ENCODE results near the gene SLC39A10. TPM values are rescaled to one million over a fixed set of nuclear protein-coding genes. Genes with fewer than 3 reads are reported as not detected.
"Not testable (repeated sequence)": the region's sequence is repeated elsewhere in the genome, so short reads cannot be mapped to it uniquely, and the experiment has no call there.

The SLC39A10 gene
- total RNA-seq, 2 experiments from 2014 or later, result 25.6 to 25.8 TPM

GRCh38 chr2:195638750-195639149 lies 18.3 kb upstream of the SLC39A10 start:
- peaks cover 1% of the 10 kb centered on the region for H3K4me1 Mint-ChIP-seq (ENCODE audit: low read depth)
- TF ChIP-seq, protein P1, sequence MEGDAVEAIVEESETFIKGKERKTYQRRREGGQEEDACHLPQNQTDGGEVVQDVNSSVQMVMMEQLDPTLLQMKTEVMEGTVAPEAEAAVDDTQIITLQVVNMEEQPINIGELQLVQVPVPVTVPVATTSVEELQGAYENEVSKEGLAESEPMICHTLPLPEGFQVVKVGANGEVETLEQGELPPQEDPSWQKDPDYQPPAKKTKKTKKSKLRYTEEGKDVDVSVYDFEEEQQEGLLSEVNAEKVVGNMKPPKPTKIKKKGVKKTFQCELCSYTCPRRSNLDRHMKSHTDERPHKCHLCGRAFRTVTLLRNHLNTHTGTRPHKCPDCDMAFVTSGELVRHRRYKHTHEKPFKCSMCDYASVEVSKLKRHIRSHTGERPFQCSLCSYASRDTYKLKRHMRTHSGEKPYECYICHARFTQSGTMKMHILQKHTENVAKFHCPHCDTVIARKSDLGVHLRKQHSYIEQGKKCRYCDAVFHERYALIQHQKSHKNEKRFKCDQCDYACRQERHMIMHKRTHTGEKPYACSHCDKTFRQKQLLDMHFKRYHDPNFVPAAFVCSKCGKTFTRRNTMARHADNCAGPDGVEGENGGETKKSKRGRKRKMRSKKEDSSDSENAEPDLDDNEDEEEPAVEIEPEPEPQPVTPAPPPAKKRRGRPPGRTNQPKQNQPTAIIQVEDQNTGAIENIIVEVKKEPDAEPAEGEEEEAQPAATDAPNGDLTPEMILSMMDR (IDR thresholded peaks at IDR 0.05), result no peak
- H3K9me3 Mint-ChIP-seq, result no peaks in the 10 kb centered on the region
- no peaks in the 10 kb centered on the region for H3K27me3 Mint-ChIP-seq
- CTCF ChIA-PET, result interaction anchor here (1.6 kb wide), 1 partner anchor 140 kb away, joined by 3 read pairs; no protein-coding TSS in a partner anchor
- H3K4me3 Mint-ChIP-seq, result no peak overlapping the region
- POLR2A ChIA-PET, result no interaction called here
- no peak for ATAC-seq
- DNase-seq, result no peak
- no peak overlapping the region for H3K27ac Mint-ChIP-seq
- H3K36me3 Mint-ChIP-seq (ENCODE audit: low read depth), result no peaks in the 10 kb centered on the region
- intact Hi-C loops (cut with micrococcal nuclease), result no loop called here

GRCh38 chr2:195639238-195639858 lies 17.7 kb upstream of the SLC39A10 start:
- Mint-ChIP-seq H3K4me3 (no peak overlapping the region), H3K27ac (no peak overlapping the region), H3K9me3 (no peaks in the 10 kb centered on the region), H3K4me1 (ENCODE audit: low read depth) (peaks cover under 1% of the 10 kb centered on the region), H3K27me3 (no peaks in the 10 kb centered on the region), H3K36me3 (ENCODE audit: low read depth) (no peaks in the 10 kb centered on the region)
- ChIA-PET CTCF (interaction anchor here (1.6 kb wide), 1 partner anchor 141 kb away, joined by 3 read pairs; no protein-coding TSS in a partner anchor), POLR2A (no interaction called here)
- TF ChIP-seq, protein P1 (IDR thresholded peaks at IDR 0.05), result no peak
- ATAC-seq (no peak), DNase-seq (no peak)
- intact Hi-C loops (cut with micrococcal nuclease), result no loop called here

DNA sequence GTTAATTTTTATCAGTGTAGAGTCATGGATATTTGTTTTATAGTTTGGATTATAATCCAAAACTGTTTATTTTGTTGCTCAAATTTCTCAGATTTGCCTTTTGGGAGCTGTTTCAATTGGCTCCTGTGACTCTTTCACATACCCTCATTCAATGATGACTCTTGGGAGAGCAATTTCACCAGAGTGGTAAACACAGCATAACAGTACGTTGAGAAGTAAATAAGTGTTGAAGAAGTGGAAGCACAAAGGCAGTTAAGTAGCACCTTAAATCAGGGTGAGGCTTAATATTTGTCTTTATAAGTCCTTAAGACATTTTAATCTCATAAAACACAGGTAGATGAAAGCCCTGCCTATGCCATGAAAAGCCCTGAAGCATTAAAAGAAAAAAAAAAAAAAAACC lies 17.1 kb upstream of the SLC39A10 start:
- no peak overlapping the region for H3K27ac Mint-ChIP-seq
- no peak overlapping the region for H3K4me3 Mint-ChIP-seq
- ChIA-PET CTCF (interaction anchor here (1.6 kb wide), 1 partner anchor 141 kb away, joined by 3 read pairs; no protein-coding TSS in a partner anchor), POLR2A (no interaction called here)
- intact Hi-C loops (cut with micrococcal nuclease), result no loop called here
- H3K4me1 Mint-ChIP-seq (ENCODE audit: low read depth), result no peaks in the 10 kb centered on the region
- H3K27me3 Mint-ChIP-seq, result no peaks in the 10 kb centered on the region
- no peaks in the 10 kb centered on the region for H3K9me3 Mint-ChIP-seq
- no peak for ATAC-seq
- TF ChIP-seq, protein P1 (IDR thresholded peaks at IDR 0.05), result no peak
- DNase-seq, result no peak
- no peaks in the 10 kb centered on the region for H3K36me3 Mint-ChIP-seq (ENCODE audit: low read depth)

GRCh38 chr2:195642027-195642678 lies 14.9 kb upstream of the SLC39A10 start:
- ChIA-PET POLR2A (no interaction called here), CTCF (interaction anchor here (1.3 kb wide), 1 partner anchor 33 kb away, joined by 3 read pairs; no protein-coding TSS in a partner anchor)
- TF ChIP-seq, protein P1 (IDR thresholded peaks at IDR 0.05), result no peak
- no peak for ATAC-seq
- Mint-ChIP-seq H3K27ac (no peak overlapping the region), H3K36me3 (ENCODE audit: low read depth) (no peaks in the 10 kb centered on the region), H3K9me3 (no peaks in the 10 kb centered on the region), H3K4me3 (no peak overlapping the region), H3K4me1 (ENCODE audit: low read depth) (no peaks in the 10 kb centered on the region), H3K27me3 (no peaks in the 10 kb centered on the region)
- intact Hi-C loops (cut with micrococcal nuclease), result no loop called here
- no peak for DNase-seq

GRCh38 chr2:195642679-195643068 lies 14.4 kb upstream of the SLC39A10 start:
- POLR2A ChIA-PET, result interaction anchor here (1.3 kb wide), 1 partner anchor 14 kb away, joined by 4 read pairs; the partner anchor contains the start of gene SLC39A10

DNA sequence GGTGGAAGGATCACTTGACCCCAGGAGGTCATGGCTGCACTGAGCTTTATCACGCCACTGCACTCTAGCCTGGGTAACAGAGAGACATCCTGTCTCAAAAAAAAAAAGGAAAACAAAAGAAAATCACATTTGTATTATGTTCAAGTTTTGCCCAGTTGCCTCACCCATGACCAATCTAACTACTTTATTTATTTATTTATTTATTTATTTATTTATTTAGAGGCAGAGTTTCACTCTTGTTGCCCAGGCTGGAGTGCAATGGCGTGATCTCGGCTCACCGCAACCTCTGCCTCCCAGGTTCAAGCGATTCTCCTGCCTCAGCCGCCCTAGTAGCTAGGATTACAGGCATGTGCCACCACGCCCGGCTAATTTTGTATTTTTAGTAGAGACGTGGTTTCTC lies 12.3 kb upstream of the SLC39A10 start:
- H3K9me3 Mint-ChIP-seq; H3K4me3 Mint-ChIP-seq; DNase-seq; ATAC-seq; H3K36me3 Mint-ChIP-seq (ENCODE audit: low read depth); intact Hi-C loops (cut with micrococcal nuclease); H3K27me3 Mint-ChIP-seq; H3K27ac Mint-ChIP-seq; H3K4me1 Mint-ChIP-seq (ENCODE audit: low read depth): not testable (repeated sequence)
- ChIA-PET CTCF (interaction anchor here (1.3 kb wide), 1 partner anchor 261 kb away, joined by 3 read pairs; no protein-coding TSS in a partner anchor), POLR2A (interaction anchor here (0.6 kb wide), 1 partner anchor 624 kb away, joined by 3 read pairs; no protein-coding TSS in a partner anchor)

More at GRCh38 chr2:195642679-195643068, 14.4 kb upstream of the SLC39A10 start:
- ATAC-seq (no peak), DNase-seq (no peak)
- H3K4me3 Mint-ChIP-seq, result no peak overlapping the region
- no peaks in the 10 kb centered on the region for H3K27me3 Mint-ChIP-seq
- TF ChIP-seq, protein P1 (IDR thresholded peaks at IDR 0.05), result no peak
- CTCF ChIA-PET, result interaction anchor here (1.3 to 1.7 kb wide), 2 partner anchors 18 to 34 kb away, joined by 3 to 5 read pairs; no protein-coding TSS in a partner anchor
- intact Hi-C loops (cut with micrococcal nuclease), result no loop called here
- no peaks in the 10 kb centered on the region for H3K9me3 Mint-ChIP-seq
- H3K4me1 Mint-ChIP-seq (ENCODE audit: low read depth), result no peaks in the 10 kb centered on the region
- no peak overlapping the region for H3K27ac Mint-ChIP-seq
- H3K36me3 Mint-ChIP-seq (ENCODE audit: low read depth), result no peaks in the 10 kb centered on the region
